Astrocyte (in vitro differentiated cells and primary cell): Measurements from ENCODE around the gene FMN2. TPM values are rescaled to one million over a fixed set of nuclear protein-coding genes. Genes with fewer than 3 reads are reported as not detected.

Experiments
- DNase-seq: peaks from one replicate; pipeline ENCODE4 v3.0.0-alpha.2; 2010; ENCODE audit warnings: low read depth
- FAIRE-seq: peaks from 2 replicates; lab custom pipeline; 2011; peaks lifted over from hg19 to GRCh38; lab: Jason Lieb, UNC
- H2AFZ ChIP-seq: 2 replicates; pipeline ENCODE4 v1.6.0; 2012; ENCODE audit warnings: low read depth, low read length, inconsistent platforms
- H3K27ac ChIP-seq: 2 replicates; pipeline ENCODE4 v1.5.1; 2011; ENCODE audit warnings: low read depth, low read length, inconsistent platforms
- H3K27me3 ChIP-seq: 2 replicates; pipeline ENCODE4 v1.6.0; 2011; ENCODE audit warnings: low read length, inconsistent platforms; ENCODE audit not compliant: insufficient read depth
- H3K36me3 ChIP-seq: 2 replicates; pipeline ENCODE4 v1.5.1; 2011; ENCODE audit warnings: low read length, inconsistent platforms; ENCODE audit not compliant: insufficient read depth
- H3K4me1 ChIP-seq: 2 replicates; pipeline ENCODE4 v1.5.1; 2011; ENCODE audit warnings: low read length, inconsistent platforms; ENCODE audit not compliant: insufficient read depth
- H3K4me2 ChIP-seq: 2 replicates; pipeline ENCODE4 v1.6.0; 2012; ENCODE audit warnings: low read length, inconsistent platforms
- H3K4me3 ChIP-seq: 2 replicates; pipeline ENCODE4 v1.5.1; 2011; ENCODE audit warnings: low read depth, mild to moderate bottlenecking, low read length, inconsistent platforms; ENCODE audit not compliant: insufficient read depth
- H3K79me2 ChIP-seq: 2 replicates; pipeline ENCODE4 v1.6.0; 2012; ENCODE audit warnings: mild to moderate bottlenecking, low read length, inconsistent platforms; ENCODE audit not compliant: insufficient read depth
- H3K9ac ChIP-seq: 2 replicates; pipeline ENCODE4 v1.6.0; 2012; ENCODE audit warnings: mild to moderate bottlenecking, low read length, inconsistent platforms
- H3K9me3 ChIP-seq: 2 replicates; pipeline ENCODE4 v1.5.1; 2012; ENCODE audit warnings: low read depth, mild to moderate bottlenecking, low read length, inconsistent platforms; ENCODE audit not compliant: insufficient read depth
- H4K20me1 ChIP-seq: 2 replicates; pipeline ENCODE4 v1.6.0; 2012; ENCODE audit warnings: low read length, inconsistent platforms; ENCODE audit not compliant: insufficient read depth
- H3K27ac Mint-ChIP-seq: one replicate; pipeline ENCODE4 v1.8.0; 2021; ENCODE audit warnings: mild to moderate bottlenecking, mixed read lengths; ENCODE audit not compliant: unreplicated experiment
- H3K27me3 Mint-ChIP-seq: one replicate; pipeline ENCODE4 v1.8.0; 2021; ENCODE audit warnings: low read depth, mixed read lengths; ENCODE audit not compliant: unreplicated experiment
- H3K36me3 Mint-ChIP-seq: one replicate; pipeline ENCODE4 v1.8.0; 2021; ENCODE audit warnings: low read depth, mixed read lengths; ENCODE audit not compliant: unreplicated experiment
- H3K4me1 Mint-ChIP-seq: one replicate; pipeline ENCODE4 v1.8.0; 2021; ENCODE audit warnings: low read depth, mixed read lengths; ENCODE audit not compliant: unreplicated experiment
- H3K4me3 Mint-ChIP-seq: one replicate; pipeline ENCODE4 v1.8.0; 2021; ENCODE audit warnings: mild to moderate bottlenecking, moderate library complexity, mixed read lengths; ENCODE audit not compliant: unreplicated experiment
- H3K9me3 Mint-ChIP-seq: one replicate; pipeline ENCODE4 v1.8.0; 2021; ENCODE audit warnings: mild to moderate bottlenecking, mixed read lengths; ENCODE audit not compliant: unreplicated experiment
- CTCF ChIP-seq: IDR thresholded peaks from 2 replicates; pipeline ENCODE4 v1.5.1; 2011; ENCODE audit warnings: low read depth, mild to moderate bottlenecking, inconsistent platforms, low read length, moderate library complexity; ENCODE audit not compliant: insufficient read depth
- EZH2 ChIP-seq: IDR thresholded peaks from 2 replicates; pipeline ENCODE4 v1.6.1; 2012; ENCODE audit warnings: mild to moderate bottlenecking, low read length, inconsistent platforms; ENCODE audit not compliant: insufficient read depth
- total RNA-seq: library from RNA; stranded (reverse); gene quantifications from 2 replicates; pipeline ENCODE4 v1.2.1, GENCODE V29; 2021

FMN2 gene
- total RNA-seq, 1 donor from 2014 or later, result 2.4 TPM

GRCh38 chr1:240212556-240212955 is 120.9 kb downstream of the FMN2 start:
- H3K27ac ChIP-seq, result no peak overlapping the region
- no peak overlapping the region for H3K27ac Mint-ChIP-seq
- TF ChIP-seq EZH2, result no peak
- no peak for TF ChIP-seq CTCF
- H3K4me1 Mint-ChIP-seq, result peaks cover 7% of the 10 kb centered on the region
- no peak overlapping the region for H3K9ac ChIP-seq
- no peaks in the 10 kb centered on the region for H3K79me2 ChIP-seq
- no peaks in the 10 kb centered on the region for H3K9me3 ChIP-seq
- peaks cover 2% of the 10 kb centered on the region for H3K27me3 Mint-ChIP-seq
- H3K36me3 ChIP-seq, result no peaks in the 10 kb centered on the region
- FAIRE-seq (no peak), DNase-seq (no peak)
- no peak overlapping the region for H3K4me3 Mint-ChIP-seq
- peaks cover 9% of the 10 kb centered on the region for H3K4me1 ChIP-seq
- H3K36me3 Mint-ChIP-seq, result peaks cover 4% of the 10 kb centered on the region
- H3K4me2 ChIP-seq, result no peak overlapping the region
- no peak overlapping the region for H2AFZ ChIP-seq
- no peaks in the 10 kb centered on the region for H4K20me1 ChIP-seq
- no peaks in the 10 kb centered on the region for H3K9me3 Mint-ChIP-seq
- no peak overlapping the region for H3K4me3 ChIP-seq
- H3K27me3 ChIP-seq, result no peaks in the 10 kb centered on the region

GRCh38 chr1:240217403-240217802 is 125.7 kb downstream of the FMN2 start:
- H3K36me3 ChIP-seq, result no peaks in the 10 kb centered on the region
- no peaks in the 10 kb centered on the region for H4K20me1 ChIP-seq
- TF ChIP-seq CTCF (no peak), EZH2 (no peak)
- Mint-ChIP-seq H3K36me3 (peaks cover 4% of the 10 kb centered on the region), H3K9me3 (no peaks in the 10 kb centered on the region), H3K4me3 (no peak overlapping the region), H3K27me3 (peaks cover 2% of the 10 kb centered on the region), H3K4me1 (no peaks in the 10 kb centered on the region), H3K27ac (no peak overlapping the region)
- H3K79me2 ChIP-seq, result no peaks in the 10 kb centered on the region
- no peak for DNase-seq
- no peak overlapping the region for H3K4me3 ChIP-seq
- no peak overlapping the region for H3K27ac ChIP-seq
- no peak overlapping the region for H3K9ac ChIP-seq
- no peak overlapping the region for H3K4me2 ChIP-seq
- no peaks in the 10 kb centered on the region for H3K9me3 ChIP-seq
- H3K27me3 ChIP-seq, result no peaks in the 10 kb centered on the region
- no peak for FAIRE-seq
- no peaks in the 10 kb centered on the region for H3K4me1 ChIP-seq
- no peak overlapping the region for H2AFZ ChIP-seq

- Histone ChIP-seq H3K79me2 (no peaks in the 10 kb centered on the region), H4K20me1 (no peaks in the 10 kb centered on the region), H3K36me3 (no peaks in the 10 kb centered on the region), H3K27me3 (no peaks in the 10 kb centered on the region), H3K4me2 (no peak overlapping the region), H3K4me1 (no peaks in the 10 kb centered on the region), H3K27ac (no peak overlapping the region), H2AFZ (no peak overlapping the region), H3K4me3 (no peak overlapping the region), H3K9me3 (no peaks in the 10 kb centered on the region), H3K9ac (no peak overlapping the region)
- H3K27me3 Mint-ChIP-seq, result peaks cover under 1% of the 10 kb centered on the region
- peaks cover 7% of the 10 kb centered on the region for H3K9me3 Mint-ChIP-seq
- DNase-seq (no peak), FAIRE-seq (no peak)
- TF ChIP-seq CTCF (no peak), EZH2 (no peak)
- H3K36me3 Mint-ChIP-seq, result peaks cover 2% of the 10 kb centered on the region
- H3K4me1 Mint-ChIP-seq, result no peaks in the 10 kb centered on the region
- no peak overlapping the region for H3K27ac Mint-ChIP-seq
- no peak overlapping the region for H3K4me3 Mint-ChIP-seq
These were observed 127.4 kb downstream of the FMN2 start for GRCh38 chr1:240219104-240219503.
